NCI-H460 (cell line): Measurements from ENCODE around the gene CACYBP. TPM values are rescaled to one million over a fixed set of nuclear protein-coding genes. Genes with fewer than 3 reads are reported as not detected.
"Not testable (repeated sequence)": the region's sequence is repeated elsewhere in the genome, so short reads cannot be mapped to it uniquely, and the experiment has no call there.

Experiments
- DNase-seq: peaks from one replicate; pipeline ENCODE4 v3.0.0-alpha.2; 2016; ENCODE audit warnings: low read depth; ENCODE audit errors: extremely low read depth
- total RNA-seq: library from RNA; depleted of rRNA; stranded (reverse); fragments of >200 nt; shearing (Covaris generic); gene quantifications from 2 replicates; pipeline ENCODE4 v1.2.3, GENCODE V29; 2014

CACYBP gene
- total RNA-seq, 1 experiment from 2014 or later: 644 TPM

DNA sequence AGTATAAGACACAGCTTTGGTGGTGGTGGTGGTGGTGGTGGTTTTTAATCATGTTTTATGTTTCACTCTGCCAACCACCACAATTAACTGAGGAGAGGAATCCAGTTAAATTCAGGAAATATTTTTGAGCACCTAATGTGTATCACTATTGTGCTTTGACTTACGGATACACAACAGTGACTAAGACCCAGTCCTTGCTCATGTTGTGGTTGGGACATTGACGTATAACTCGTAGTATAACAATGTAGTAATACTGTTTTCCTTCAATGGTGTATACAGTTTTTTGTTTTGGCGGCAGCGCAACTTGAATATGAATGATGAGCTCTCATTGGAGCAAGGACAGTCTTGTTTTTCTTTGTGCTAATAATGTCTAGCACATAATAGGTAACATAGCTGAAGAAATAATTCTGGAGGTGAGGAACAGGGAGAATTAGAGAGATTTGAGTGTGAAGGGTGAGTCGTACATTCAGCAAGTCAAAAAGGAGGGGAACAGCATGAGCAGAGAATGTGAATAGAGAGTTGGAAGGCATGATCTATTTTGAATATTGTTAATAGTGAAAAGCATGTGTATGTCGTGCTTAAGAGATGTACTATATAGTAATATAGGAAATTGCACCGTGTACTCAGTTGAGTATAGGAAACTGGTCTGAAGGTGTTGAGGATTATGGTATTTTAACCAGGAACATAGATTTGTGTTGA, 5.5 kb downstream of the CACYBP start:
- DNase-seq: no peak

- no peak for DNase-seq
Observed at GRCh38 chr1:175009532-175009931, 9.8 kb downstream of the CACYBP start.

DNA sequence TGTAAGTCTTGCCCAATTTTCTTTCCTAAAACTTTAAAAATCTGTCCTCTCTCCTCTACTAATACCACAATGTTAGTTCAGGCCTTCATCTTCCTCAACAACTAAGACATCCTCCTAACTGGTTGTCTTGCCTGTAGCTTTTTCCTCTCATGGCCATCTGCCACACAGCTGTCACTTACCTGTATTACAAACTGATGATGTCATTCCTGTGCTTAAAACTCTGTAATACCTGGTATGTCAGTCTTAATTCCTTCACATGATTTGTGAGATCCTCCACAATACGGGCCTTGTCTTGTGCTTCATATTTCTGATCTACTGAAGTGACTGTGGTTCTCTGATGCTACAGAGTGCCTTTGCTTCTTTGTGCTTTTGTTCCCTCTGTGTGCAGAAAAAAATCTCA, 13.7 kb downstream of the CACYBP start:
- DNase-seq: no peak

GRCh38 chr1:175015243-175015642, 15.5 kb downstream of the CACYBP start:
- no peak for DNase-seq

- no peak for DNase-seq
Observed at GRCh38 chr1:175019524-175019923, 19.8 kb downstream of the CACYBP start.

DNA sequence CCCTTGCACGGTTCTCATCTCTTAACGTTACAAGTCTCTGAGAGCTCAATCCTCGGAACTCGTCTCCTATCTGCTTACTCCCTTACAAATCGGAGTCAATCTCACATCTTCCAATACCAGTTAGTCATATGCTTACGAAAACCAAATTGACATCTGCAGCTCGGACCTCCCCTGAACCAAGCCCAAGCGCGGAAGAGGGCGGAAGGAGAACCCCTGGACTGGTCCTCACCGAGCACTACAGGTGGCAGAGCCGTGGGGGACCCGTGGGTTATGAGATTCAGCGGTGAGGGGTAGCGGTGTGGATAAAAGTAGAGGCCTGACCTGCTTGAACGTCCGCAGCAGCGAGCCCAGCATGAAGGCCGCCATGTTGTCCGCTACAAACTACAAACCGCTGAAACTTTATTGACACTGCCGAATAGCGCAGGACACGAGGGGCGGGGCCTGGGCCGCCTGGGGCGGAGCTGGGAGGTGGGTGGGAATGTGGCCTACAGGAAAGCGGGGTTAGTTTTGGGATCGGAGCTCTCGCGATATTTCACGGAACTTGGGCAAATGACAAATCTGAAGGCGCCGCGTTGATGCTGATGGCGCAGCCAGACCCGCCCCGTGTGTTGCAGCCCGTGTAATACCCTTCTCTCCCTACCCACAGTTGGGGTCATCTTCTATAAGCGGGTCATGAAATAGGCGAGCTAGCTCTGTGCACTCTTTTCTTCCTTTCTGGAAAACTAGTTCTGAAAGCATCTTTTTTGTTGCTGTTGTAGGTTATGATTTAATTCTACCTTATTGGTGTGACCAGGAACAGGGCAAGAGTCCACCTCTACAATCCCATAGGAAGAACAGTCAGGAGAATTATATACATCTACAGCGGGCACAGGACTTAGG, 23.5 kb downstream of the CACYBP start, which contains the start of gene MRPS14:
TSS of gene MRPS14 (minus strand) at position 383 of the 879 bp plus-strand sequence. CDS start at position 366, 17 bp downstream.
- peak; percentile 99 for DNase-seq

DNA sequence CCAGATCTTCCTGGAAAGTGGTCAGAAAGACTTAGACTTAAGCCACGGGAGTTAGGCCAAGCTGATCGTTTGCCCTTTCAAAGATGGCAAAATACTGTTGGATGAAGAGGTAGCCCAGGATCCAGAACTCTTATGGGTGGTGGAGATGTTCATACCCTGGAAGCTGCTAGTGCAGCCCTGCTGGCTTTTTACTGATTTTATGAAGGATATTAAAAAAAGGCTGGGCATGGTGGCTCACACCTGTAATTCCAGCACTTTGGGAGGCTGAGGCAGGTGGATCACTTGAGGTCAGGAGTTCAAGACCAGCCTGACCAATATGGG, 24.1 kb downstream of the CACYBP start:
- DNase-seq: not testable (repeated sequence)

GRCh38 chr1:175024773-175025172, 25.0 kb downstream of the CACYBP start:
- DNase-seq: no peak

- no peak for DNase-seq
Observed at GRCh38 chr1:175033953-175034352, 34.2 kb downstream of the CACYBP start.

DNA sequence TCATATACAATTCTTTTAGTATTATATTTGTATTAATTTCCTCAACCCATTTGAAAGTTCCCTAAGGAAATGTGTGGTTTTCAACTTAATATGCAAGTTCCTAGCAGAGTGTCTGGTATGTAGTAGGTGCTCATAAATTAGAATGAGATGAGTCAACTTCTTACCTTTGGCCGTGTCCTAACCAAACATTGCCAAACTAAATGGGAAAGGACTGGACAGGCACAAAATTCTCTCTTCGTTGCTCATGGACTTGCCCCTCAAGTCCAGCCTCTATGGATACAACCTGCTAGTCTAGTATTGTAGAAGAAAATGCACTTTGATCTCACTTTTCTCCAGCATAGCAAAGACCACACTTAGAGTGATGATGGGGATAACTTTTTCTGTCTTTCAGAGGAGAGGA, 35.0 kb downstream of the CACYBP start:
- no peak for DNase-seq

GRCh38 chr1:175035865-175036264, 36.1 kb downstream of the CACYBP start:
- DNase-seq: no peak

- no peak for DNase-seq
Observed at GRCh38 chr1:175036476-175036875, 36.7 kb downstream of the CACYBP start.

GRCh38 chr1:175037416-175037815, 37.7 kb downstream of the CACYBP start:
- DNase-seq: no peak

GRCh38 chr1:175040324-175040879, 40.7 kb downstream of the CACYBP start:
- no peak for DNase-seq

GRCh38 chr1:175042650-175043049, 42.9 kb downstream of the CACYBP start:
- DNase-seq: no peak

GRCh38 chr1:175043824-175044223, 44.1 kb downstream of the CACYBP start:
- no peak for DNase-seq

- DNase-seq: not testable (repeated sequence)
Observed at GRCh38 chr1:175044591-175044990, 44.8 kb downstream of the CACYBP start.

- DNase-seq: no peak
Observed at GRCh38 chr1:175045097-175045496, 45.4 kb downstream of the CACYBP start.

DNA sequence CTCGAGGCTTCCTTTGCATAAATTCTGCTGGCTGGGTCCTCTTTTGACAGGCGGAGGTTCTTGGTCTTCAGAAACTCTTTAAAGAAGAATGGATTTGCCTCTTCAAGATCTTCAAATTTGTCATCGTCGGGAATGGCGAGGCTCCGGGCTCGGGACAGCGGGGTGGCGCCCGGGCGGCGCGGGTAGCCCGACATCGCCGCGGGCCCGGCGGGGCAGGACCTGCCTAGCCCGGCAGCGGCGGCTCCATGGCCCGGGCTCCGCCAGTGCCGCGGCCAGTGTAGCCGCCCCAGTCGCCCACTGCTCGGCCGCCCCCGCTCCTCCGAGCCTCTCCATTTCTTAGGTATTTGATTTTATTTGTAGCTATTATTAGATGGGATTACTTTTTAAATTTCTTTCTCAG, 45.8 kb downstream of the CACYBP start:
- DNase-seq: no peak

DNA sequence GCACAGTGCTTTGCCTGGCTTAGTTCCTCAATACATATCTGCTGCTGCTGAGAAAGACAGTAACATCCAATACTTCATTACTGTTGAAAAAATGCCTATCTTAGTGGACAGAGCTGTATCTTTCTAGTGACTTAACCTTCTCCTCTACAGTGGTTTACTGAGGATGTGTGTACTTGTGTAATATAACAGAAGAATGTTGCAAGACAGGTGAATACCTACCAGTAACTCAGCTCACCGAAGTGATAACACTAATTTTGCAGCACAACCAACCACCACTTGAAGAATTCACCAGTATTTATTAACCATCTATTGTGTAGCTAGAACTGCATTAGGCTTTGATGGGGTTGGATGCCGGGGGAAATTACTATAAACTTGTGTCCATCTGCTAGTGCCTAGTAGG, 51.2 kb downstream of the CACYBP start:
- DNase-seq: no peak

DNA sequence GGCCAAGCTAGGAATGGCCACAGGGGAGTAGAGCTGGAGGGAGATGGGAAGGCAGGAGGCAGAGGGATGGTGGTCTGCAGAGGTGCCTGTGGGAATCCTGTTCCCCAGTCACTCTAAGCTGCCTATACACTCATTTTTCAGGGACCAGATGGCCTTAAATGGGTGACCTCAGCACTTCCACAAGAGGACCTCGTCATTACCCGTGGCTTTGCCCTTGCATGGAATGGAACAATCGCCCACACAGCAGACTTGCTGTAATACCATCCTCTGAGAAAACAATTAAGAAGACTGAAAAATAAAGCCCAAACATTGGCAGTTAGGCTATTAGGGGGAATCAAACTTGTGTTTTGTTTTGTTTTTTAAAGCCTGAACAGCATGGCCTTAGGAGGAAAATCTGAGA, 55.0 kb downstream of the CACYBP start:
- no peak for DNase-seq
